IPS-15b (cell line): Measurements from ENCODE around the gene FCGBP.

Experiments used
- H3K27me3 ChIP-seq: one replicate; pipeline ENCODE4 v1.6.1; 2013; ENCODE audit warnings: low read length; ENCODE audit not compliant: control insufficient read depth, insufficient read depth
- H3K36me3 ChIP-seq: one replicate; pipeline ENCODE4 v1.6.1; 2013; ENCODE audit warnings: low read length; ENCODE audit not compliant: control insufficient read depth, insufficient read depth
- H3K4me1 ChIP-seq: one replicate; pipeline ENCODE4 v1.6.1; 2013; ENCODE audit warnings: mild to moderate bottlenecking, low read length; ENCODE audit not compliant: control insufficient read depth, insufficient read depth
- H3K4me3 ChIP-seq: one replicate; pipeline ENCODE4 v1.5.1; 2013; ENCODE audit warnings: low read depth, low read length
- H3K9ac ChIP-seq: one replicate; pipeline ENCODE4 v1.6.1; 2013; ENCODE audit warnings: low read depth, mild to moderate bottlenecking, low read length
- H3K9me3 ChIP-seq: one replicate; pipeline ENCODE4 v1.6.1; 2013; ENCODE audit warnings: mild to moderate bottlenecking, low read length; ENCODE audit not compliant: control insufficient read depth, insufficient read depth

The FCGBP gene

GRCh38 chr19:39941615-39942365 is 7.4 kb upstream of the FCGBP start:
- Histone ChIP-seq H3K27me3 (no peaks in the 10 kb centered on the region), H3K9ac (no peak overlapping the region), H3K36me3 (no peaks in the 10 kb centered on the region), H3K4me3 (no peak overlapping the region), H3K9me3 (no peaks in the 10 kb centered on the region), H3K4me1 (no peaks in the 10 kb centered on the region)

GRCh38 chr19:39941151-39941550 is 6.7 kb upstream of the FCGBP start:
- no peaks in the 10 kb centered on the region for H3K27me3 ChIP-seq
- no peaks in the 10 kb centered on the region for H3K9me3 ChIP-seq
- no peaks in the 10 kb centered on the region for H3K36me3 ChIP-seq
- no peaks in the 10 kb centered on the region for H3K4me1 ChIP-seq
- H3K9ac ChIP-seq = no peak overlapping the region
- H3K4me3 ChIP-seq = no peak overlapping the region

DNA sequence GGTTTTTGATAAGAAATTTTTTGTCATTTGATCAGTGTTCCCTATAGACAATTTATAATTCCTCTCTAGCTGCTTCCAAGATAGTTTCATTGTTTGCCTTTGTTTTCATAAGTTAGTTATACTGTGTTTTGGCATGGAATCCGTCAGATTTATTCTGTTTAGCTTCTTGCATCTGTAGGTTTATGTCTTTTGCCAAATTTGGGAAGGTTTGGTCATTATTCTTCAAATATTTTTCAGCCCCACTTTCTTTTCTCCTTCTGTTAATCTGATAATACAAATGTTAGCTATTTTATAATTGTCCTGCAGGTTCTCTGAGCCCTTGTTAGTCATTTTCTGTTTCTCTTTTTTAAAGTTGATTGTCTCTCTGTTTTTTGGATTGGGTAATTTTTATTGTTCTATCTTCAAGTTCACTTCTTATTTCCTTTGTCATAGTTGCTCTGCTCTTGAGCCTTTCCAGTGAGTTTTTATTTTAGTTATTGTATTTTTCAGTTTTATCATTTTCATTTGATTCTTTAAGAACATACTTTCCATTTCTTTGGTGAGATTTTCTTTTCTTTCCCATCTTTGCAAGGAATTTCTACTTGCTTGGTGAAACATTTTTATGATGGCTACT is 5.9 kb upstream of the FCGBP start:
- no peak overlapping the region for H3K4me3 ChIP-seq
- no peaks in the 10 kb centered on the region for H3K36me3 ChIP-seq
- H3K27me3 ChIP-seq = no peaks in the 10 kb centered on the region
- no peaks in the 10 kb centered on the region for H3K9me3 ChIP-seq
- H3K9ac ChIP-seq = no peak overlapping the region
- H3K4me1 ChIP-seq = no peaks in the 10 kb centered on the region

- no peak overlapping the region for H3K9ac ChIP-seq
- H3K27me3 ChIP-seq = no peaks in the 10 kb centered on the region
- no peaks in the 10 kb centered on the region for H3K4me1 ChIP-seq
- H3K9me3 ChIP-seq = no peaks in the 10 kb centered on the region
- H3K4me3 ChIP-seq = no peak overlapping the region
- H3K36me3 ChIP-seq = no peaks in the 10 kb centered on the region
Measured at GRCh38 chr19:39939556-39939955, 5.1 kb upstream of the FCGBP start.

GRCh38 chr19:39937787-39938186 is 3.4 kb upstream of the FCGBP start:
- no peaks in the 10 kb centered on the region for H3K4me1 ChIP-seq
- H3K9me3 ChIP-seq = no peaks in the 10 kb centered on the region
- H3K9ac ChIP-seq = no peak overlapping the region
- H3K27me3 ChIP-seq = no peaks in the 10 kb centered on the region
- H3K4me3 ChIP-seq = no peak overlapping the region
- H3K36me3 ChIP-seq = no peaks in the 10 kb centered on the region

DNA sequence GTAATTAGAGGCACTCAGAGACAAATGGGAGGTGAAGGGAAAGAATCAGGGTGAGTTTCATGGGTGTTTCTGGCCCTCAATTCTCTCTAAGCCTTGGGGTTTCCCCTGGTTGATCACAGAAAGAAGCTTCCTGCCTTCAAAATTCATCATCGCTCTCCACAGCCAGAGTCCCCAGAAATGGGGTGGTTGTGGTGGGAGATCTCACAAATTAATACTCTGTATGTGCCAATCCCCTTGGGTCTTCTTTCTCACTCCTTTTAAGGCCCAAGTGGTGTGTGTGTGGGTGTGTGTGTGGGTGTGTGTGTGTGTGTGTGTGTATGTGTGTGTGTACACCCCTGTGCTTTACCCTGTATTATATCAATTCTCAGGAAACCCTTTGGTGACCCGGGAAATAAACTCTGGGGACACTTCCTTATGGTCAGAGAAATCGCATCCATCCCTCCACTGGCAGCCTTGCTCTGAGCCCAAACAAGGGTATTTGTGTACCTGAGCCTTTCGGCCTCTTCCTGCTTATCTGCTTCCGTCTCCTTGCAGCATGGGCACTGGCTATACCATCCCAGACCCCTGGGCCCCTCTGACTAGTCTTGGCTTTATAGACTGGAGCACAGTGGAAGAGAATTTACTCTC is 2.8 kb upstream of the FCGBP start:
- no peaks in the 10 kb centered on the region for H3K27me3 ChIP-seq
- H3K4me1 ChIP-seq = no peaks in the 10 kb centered on the region
- no peak overlapping the region for H3K4me3 ChIP-seq
- no peak overlapping the region for H3K9ac ChIP-seq
- no peaks in the 10 kb centered on the region for H3K9me3 ChIP-seq
- no peaks in the 10 kb centered on the region for H3K36me3 ChIP-seq

DNA sequence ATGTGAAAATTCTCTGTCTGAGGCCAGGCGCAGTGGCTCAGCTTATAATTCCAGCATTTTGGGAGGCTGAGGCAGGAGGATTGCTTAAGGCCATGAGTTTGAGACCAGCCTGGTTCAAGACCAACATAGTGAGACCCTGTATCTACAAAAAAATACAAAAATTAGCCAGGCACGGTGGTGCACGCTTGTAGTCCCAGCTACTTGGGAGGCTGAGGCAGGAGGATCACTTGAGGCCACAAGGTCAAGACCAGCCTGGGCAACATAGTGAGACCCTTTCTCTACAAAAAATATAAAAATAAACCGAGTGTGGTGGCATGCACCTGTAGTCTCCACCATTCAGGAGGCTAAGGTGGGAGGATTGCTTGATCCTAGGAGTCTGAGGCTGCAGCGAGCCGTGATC is 2.2 kb upstream of the FCGBP start:
- Histone ChIP-seq H3K4me1 (no peaks in the 10 kb centered on the region), H3K36me3 (no peaks in the 10 kb centered on the region)

GRCh38 chr19:39936020-39936419 is 1.6 kb upstream of the FCGBP start:
- H3K4me3 ChIP-seq = no peak overlapping the region
- H3K36me3 ChIP-seq = no peaks in the 10 kb centered on the region
- no peak overlapping the region for H3K9ac ChIP-seq
- no peaks in the 10 kb centered on the region for H3K4me1 ChIP-seq
- H3K9me3 ChIP-seq = no peaks in the 10 kb centered on the region
- H3K27me3 ChIP-seq = no peaks in the 10 kb centered on the region

More for the DNA sequence above, 2.2 kb upstream of the FCGBP start:
- Histone ChIP-seq H3K4me3 (no peak overlapping the region), H3K9me3 (no peaks in the 10 kb centered on the region), H3K9ac (no peak overlapping the region), H3K27me3 (no peaks in the 10 kb centered on the region)

GRCh38 chr19:39935364-39935661 is 879 bp upstream of the FCGBP start:
- no peak overlapping the region for H3K4me3 ChIP-seq

GRCh38 chr19:39929750-39930149 is 4.7 kb downstream of the FCGBP start:
- Histone ChIP-seq H3K9ac (no peak overlapping the region), H3K36me3 (no peaks in the 10 kb centered on the region), H3K9me3 (no peaks in the 10 kb centered on the region), H3K27me3 (no peaks in the 10 kb centered on the region), H3K4me1 (no peaks in the 10 kb centered on the region), H3K4me3 (no peak overlapping the region)

More at GRCh38 chr19:39935364-39935661, 879 bp upstream of the FCGBP start:
- Histone ChIP-seq H3K4me1 (no peaks in the 10 kb centered on the region), H3K36me3 (no peaks in the 10 kb centered on the region), H3K9me3 (no peaks in the 10 kb centered on the region), H3K27me3 (no peaks in the 10 kb centered on the region), H3K9ac (no peak overlapping the region)

DNA sequence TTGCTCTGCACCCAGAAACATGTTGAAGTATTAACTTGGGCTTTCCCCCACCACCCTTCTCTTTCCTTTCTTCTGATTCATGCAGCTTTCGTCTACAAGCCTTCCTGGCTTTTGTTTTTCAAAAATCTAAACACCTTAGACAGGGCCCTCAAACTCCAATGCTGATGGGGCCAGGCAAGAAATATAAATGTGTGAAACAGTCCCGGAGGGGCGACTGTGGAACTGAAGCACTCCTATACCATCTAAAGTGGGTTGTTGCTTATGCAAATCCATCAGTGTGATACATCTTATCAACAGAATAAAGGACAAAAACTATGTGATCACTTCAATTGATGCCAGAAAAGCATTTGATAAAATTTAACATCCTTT is 6.1 kb downstream of the FCGBP start:
- H3K9ac ChIP-seq = no peak overlapping the region
- no peaks in the 10 kb centered on the region for H3K36me3 ChIP-seq
- H3K4me1 ChIP-seq = no peaks in the 10 kb centered on the region
- H3K9me3 ChIP-seq = no peaks in the 10 kb centered on the region
- no peaks in the 10 kb centered on the region for H3K27me3 ChIP-seq
- H3K4me3 ChIP-seq = no peak overlapping the region
